NCI-H2107 (cell line): Measurements from ENCODE around the gene OR10G7.

ENCODE experiments used
- DNase-seq: peaks from one replicate; lab custom pipeline; 2025; lab: John Stamatoyannopoulos, UW

The OR10G7 gene

GRCh38 chr11:124041254-124041653 is at the start of gene OR10G7:
Gene OR10G7 (minus strand): TSS chr11:124041325. CDS start chr11:124039001, 2,324 bp downstream.
- no peak for DNase-seq

- no peak for DNase-seq
Observed at GRCh38 chr11:124085997-124086846, 45.1 kb upstream of the OR10G7 start.

GRCh38 chr11:124085583-124085982 is 44.5 kb upstream of the OR10G7 start:
- no peak for DNase-seq

- DNase-seq: no peak
Observed at GRCh38 chr11:124082371-124082770, 41.2 kb upstream of the OR10G7 start.

- no peak for DNase-seq
Observed at GRCh38 chr11:124081483-124081882, 40.4 kb upstream of the OR10G7 start.

GRCh38 chr11:124080327-124081001 is 39.3 kb upstream of the OR10G7 start:
- DNase-seq: no peak

- no peak for DNase-seq
Observed at GRCh38 chr11:124079631-124080326, 38.7 kb upstream of the OR10G7 start.

- DNase-seq: no peak
Observed at GRCh38 chr11:124078591-124078990, 37.5 kb upstream of the OR10G7 start.

GRCh38 chr11:124077266-124077665 is 36.1 kb upstream of the OR10G7 start:
- no peak for DNase-seq

- DNase-seq: no peak
Observed at GRCh38 chr11:124075841-124076651, 34.9 kb upstream of the OR10G7 start.

GRCh38 chr11:124075492-124075840 is 34.3 kb upstream of the OR10G7 start:
- no peak for DNase-seq

GRCh38 chr11:124074554-124074953 is 33.4 kb upstream of the OR10G7 start:
- no peak for DNase-seq

- no peak for DNase-seq
Observed at GRCh38 chr11:124072147-124072546, 31.0 kb upstream of the OR10G7 start.

- DNase-seq: no peak
Observed at GRCh38 chr11:124071623-124071948, 30.5 kb upstream of the OR10G7 start.

GRCh38 chr11:124070915-124071622 is 29.9 kb upstream of the OR10G7 start:
- no peak for DNase-seq

- no peak for DNase-seq
Observed at GRCh38 chr11:124069429-124070401, 28.6 kb upstream of the OR10G7 start.

- DNase-seq: no peak
Observed at GRCh38 chr11:124068601-124069110, 27.5 kb upstream of the OR10G7 start.

GRCh38 chr11:124052966-124053365 is 11.8 kb upstream of the OR10G7 start:
- no peak for DNase-seq

- no peak for DNase-seq
Observed at GRCh38 chr11:124050748-124051147, 9.6 kb upstream of the OR10G7 start.

- DNase-seq: no peak
Observed at GRCh38 chr11:124043420-124043819, 2.3 kb upstream of the OR10G7 start.
